Neural cell (in vitro differentiated cells): ENCODE measurements around the gene C10orf105.

Experiments used
- CTCF ChIP-seq: fragments of 450-650 bp; IDR thresholded peaks from 2 replicates; pipeline ENCODE4 v1.5.1; 2014; ENCODE audit warnings: antibody characterized with exemption, mild to moderate bottlenecking, moderate library complexity; ENCODE audit not compliant: poor library complexity, severe bottlenecking
- EP300 ChIP-seq: fragments of 450-650 bp; conservative IDR thresholded peaks from 2 replicates; pipeline ENCODE4 v1.6.1; 2014; ENCODE audit warnings: antibody characterized with exemption, mild to moderate bottlenecking, moderate library complexity; ENCODE audit not compliant: poor library complexity, severe bottlenecking
- EZH2 ChIP-seq: fragments of 200-600, 300-800 bp; shearing (Covaris generic), sonication (generic); IDR thresholded peaks from 2 replicates; pipeline ENCODE4 v1.6.1; 2014; ENCODE audit warnings: antibody characterized with exemption, low read length, borderline replicate concordance, mild to moderate bottlenecking; ENCODE audit not compliant: insufficient read depth, poor library complexity, severe bottlenecking
- POLR2AphosphoS5 ChIP-seq: IDR thresholded peaks from 2 replicates; pipeline ENCODE4 v1.6.1; 2012
- RAD21 ChIP-seq: fragments of 450-650 bp; conservative IDR thresholded peaks from 2 replicates; pipeline ENCODE4 v1.6.1; 2014; ENCODE audit warnings: antibody characterized with exemption, mild to moderate bottlenecking, moderate library complexity
- REST ChIP-seq: IDR thresholded peaks from 2 replicates; pipeline ENCODE4 v1.6.1; 2012; ENCODE audit warnings: borderline replicate concordance

DNA sequence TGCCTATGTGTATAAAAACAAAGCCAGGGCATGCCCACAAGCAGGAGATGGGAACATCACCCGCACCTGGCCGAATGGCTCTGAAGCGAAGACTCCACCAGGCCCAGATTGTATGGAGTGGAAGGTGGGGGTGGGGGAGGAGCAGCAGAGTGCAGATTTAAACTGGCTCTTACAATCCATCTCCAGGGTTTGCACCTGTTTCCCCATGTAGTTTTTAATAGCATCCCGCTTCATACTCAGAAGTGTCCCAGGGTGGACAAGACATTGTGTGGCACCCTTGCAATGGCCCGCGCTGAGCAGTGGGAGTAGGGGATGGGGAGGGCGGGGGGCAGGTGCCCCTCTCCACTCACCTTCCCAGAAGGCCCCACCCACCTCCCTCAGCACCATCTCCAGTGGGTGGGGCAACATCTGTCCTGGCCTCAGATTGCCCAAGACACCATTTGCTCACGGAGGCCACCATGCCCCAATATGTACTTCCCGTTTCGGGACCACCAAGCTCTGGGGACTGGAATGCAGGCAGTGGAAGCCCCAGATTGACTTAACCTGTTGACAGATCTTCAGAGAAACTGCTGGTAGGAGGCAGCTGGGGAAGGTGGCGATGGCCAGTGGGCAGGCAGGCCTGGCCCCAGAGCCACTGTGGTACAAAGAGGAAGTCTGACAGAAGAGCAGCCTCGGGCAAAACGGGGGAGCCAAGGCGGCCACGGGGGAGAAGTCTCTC lies 30.7 kb upstream of the C10orf105 start:
- TF ChIP-seq CTCF = no peak
- no peak for TF ChIP-seq RAD21
- TF ChIP-seq POLR2AphosphoS5 = no peak
- TF ChIP-seq EZH2 = no peak
- no peak for TF ChIP-seq EP300
- TF ChIP-seq REST = no peak
